ENCODE measurements around the gene C11orf98. TPM values are rescaled to one million over a fixed set of nuclear protein-coding genes. Genes with fewer than 3 reads are reported as not detected.
A peak's percentile ranks its signal among the peaks of the same experiment; 100 is the strongest.

The C11orf98 gene
- total and polyA plus RNA-seq, 2 of the 13 experiments (the other 11 are each of a cell fraction or from before 2014, with no cell fraction given) = 30.4 to 91.8 TPM

DNA sequence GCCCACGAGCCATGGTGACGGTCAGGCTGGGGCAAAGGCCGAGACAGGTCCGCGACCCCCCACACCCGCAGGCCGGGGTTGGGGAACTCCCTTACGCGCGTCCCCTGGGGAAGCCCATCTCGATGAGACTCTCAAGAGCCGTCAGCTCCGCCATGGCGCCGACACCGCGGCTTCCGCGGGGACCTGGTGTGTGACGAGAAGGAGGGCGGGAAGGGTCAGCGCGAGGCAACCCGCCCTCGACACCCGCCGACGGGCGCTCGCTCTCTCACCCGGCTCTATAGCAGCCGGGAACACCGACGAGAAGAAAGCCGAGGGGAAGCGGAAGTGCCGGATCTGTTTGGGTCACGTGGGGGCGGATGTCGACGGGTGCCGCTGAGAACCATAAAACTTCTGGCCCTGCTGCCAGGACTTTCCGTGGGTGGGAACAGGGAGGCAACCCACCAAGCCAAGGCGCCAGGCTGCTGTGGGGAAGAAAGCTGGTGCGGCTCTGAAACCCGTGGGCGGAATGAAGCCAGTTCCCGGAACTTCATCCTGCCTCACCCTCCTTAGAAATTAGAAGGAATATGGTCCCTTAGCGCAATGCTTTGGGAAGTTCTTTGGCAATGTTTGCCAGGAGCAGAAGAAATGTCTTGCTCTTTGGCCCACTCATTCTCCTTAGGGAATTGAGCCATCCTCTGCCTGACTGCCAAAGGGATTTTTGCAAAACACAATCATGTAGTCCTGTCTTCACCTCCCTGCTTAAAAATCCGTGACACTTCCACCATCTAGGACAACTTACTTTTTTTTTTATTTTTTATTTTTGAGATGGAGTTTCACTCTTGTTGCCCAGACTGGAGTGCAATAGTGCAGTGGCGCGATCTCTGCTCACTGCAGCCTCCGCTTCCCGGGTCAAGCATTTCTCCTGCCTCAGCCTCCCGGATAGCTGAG is 14.0 kb upstream of the C11orf98 start, which contains the start of gene UBXN1 (continued):
- TF ChIP-seq ZNF512 (CRISPR knock-in tag; IDR thresholded peaks at IDR 0.05) (no peak), BORCS8-MEF2B (CRISPR knock-in tag; IDR thresholded peaks at IDR 0.05) (peak; percentile 73; the same call in 1 of the 2 replicates), ZNF850 (CRISPR knock-in tag; conservative IDR thresholded peaks at IDR 0.05) (no peak), ZBTB34 (CRISPR knock-in tag; IDR thresholded peaks at IDR 0.05) (peak; percentile 85; the same call in 1 of the 2 replicates), CREBL2 (CRISPR knock-in tag; IDR thresholded peaks at IDR 0.05; ENCODE audit: borderline replicate concordance) (0 out of 2 replicates have a peak, but pooled peaks have one; percentile 33), TCF12 (IDR thresholded peaks at IDR 0.05) (no peak), TCF12 (CRISPR knock-in tag; IDR thresholded peaks at IDR 0.05) (0 out of 2 replicates have a peak, but pooled peaks have one; percentile 7), SMAD9 (CRISPR knock-in tag; IDR thresholded peaks at IDR 0.05) (no peak), ZNF891 (CRISPR knock-in tag; IDR thresholded peaks at IDR 0.05) (peak; percentile 76), ZNF546 (CRISPR knock-in tag; conservative IDR thresholded peaks at IDR 0.05) (0 out of 2 replicates have a peak, but pooled peaks have one; percentile 50), ZBTB33 (CRISPR knock-in tag; IDR thresholded peaks at IDR 0.05) (peak; percentile 9; the same call in 1 of the 2 replicates), SRF (IDR thresholded peaks at IDR 0.05; ENCODE audit: low read depth, low read length) (no peak), ATF1 (CRISPR knock-in tag; IDR thresholded peaks at IDR 0.05) (no peak), MED13 (CRISPR knock-in tag; IDR thresholded peaks at IDR 0.05) (no peak), ZNF670 (CRISPR knock-in tag; IDR thresholded peaks at IDR 0.05; ENCODE audit: borderline replicate concordance) (no peak)
- TF ChIP-seq, protein P1, sequence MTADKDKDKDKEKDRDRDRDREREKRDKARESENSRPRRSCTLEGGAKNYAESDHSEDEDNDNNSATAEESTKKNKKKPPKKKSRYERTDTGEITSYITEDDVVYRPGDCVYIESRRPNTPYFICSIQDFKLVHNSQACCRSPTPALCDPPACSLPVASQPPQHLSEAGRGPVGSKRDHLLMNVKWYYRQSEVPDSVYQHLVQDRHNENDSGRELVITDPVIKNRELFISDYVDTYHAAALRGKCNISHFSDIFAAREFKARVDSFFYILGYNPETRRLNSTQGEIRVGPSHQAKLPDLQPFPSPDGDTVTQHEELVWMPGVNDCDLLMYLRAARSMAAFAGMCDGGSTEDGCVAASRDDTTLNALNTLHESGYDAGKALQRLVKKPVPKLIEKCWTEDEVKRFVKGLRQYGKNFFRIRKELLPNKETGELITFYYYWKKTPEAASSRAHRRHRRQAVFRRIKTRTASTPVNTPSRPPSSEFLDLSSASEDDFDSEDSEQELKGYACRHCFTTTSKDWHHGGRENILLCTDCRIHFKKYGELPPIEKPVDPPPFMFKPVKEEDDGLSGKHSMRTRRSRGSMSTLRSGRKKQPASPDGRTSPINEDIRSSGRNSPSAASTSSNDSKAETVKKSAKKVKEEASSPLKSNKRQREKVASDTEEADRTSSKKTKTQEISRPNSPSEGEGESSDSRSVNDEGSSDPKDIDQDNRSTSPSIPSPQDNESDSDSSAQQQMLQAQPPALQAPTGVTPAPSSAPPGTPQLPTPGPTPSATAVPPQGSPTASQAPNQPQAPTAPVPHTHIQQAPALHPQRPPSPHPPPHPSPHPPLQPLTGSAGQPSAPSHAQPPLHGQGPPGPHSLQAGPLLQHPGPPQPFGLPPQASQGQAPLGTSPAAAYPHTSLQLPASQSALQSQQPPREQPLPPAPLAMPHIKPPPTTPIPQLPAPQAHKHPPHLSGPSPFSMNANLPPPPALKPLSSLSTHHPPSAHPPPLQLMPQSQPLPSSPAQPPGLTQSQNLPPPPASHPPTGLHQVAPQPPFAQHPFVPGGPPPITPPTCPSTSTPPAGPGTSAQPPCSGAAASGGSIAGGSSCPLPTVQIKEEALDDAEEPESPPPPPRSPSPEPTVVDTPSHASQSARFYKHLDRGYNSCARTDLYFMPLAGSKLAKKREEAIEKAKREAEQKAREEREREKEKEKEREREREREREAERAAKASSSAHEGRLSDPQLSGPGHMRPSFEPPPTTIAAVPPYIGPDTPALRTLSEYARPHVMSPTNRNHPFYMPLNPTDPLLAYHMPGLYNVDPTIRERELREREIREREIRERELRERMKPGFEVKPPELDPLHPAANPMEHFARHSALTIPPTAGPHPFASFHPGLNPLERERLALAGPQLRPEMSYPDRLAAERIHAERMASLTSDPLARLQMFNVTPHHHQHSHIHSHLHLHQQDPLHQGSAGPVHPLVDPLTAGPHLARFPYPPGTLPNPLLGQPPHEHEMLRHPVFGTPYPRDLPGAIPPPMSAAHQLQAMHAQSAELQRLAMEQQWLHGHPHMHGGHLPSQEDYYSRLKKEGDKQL (CRISPR knock-in tag; IDR thresholded peaks at IDR 0.05; ENCODE audit: low read depth) = no peak

Measured in HepG2 (cell line).